Ascending aorta (tissue), 2 donors: Measurements from ENCODE around the gene LYRM2. TPM values are rescaled to one million over a fixed set of nuclear protein-coding genes. Genes with fewer than 3 reads are reported as not detected.

Experiments used
- DNase-seq, 2 donors: peaks; one replicate each; pipeline ENCODE4 v3.0.0-alpha.2; 2019; ENCODE audit warnings: low spot score in 2 of 2
- H3K27ac ChIP-seq, 2 donors: fragments of 200-600 bp; sonication (generic); one replicate each; pipeline ENCODE4 v1.5.1; 2016 to 2017; ENCODE audit warnings: mild to moderate bottlenecking in 1 of 2
- H3K27me3 ChIP-seq: fragments of 200-600 bp; sonication (generic); one replicate; pipeline ENCODE4 v1.5.1; 2017
- H3K36me3 ChIP-seq, 2 donors: fragments of 200-600 bp; sonication (generic); one replicate each; pipeline ENCODE4 v1.5.1; 2016
- H3K4me1 ChIP-seq, 2 donors: fragments of 200-600 bp; sonication (generic); one replicate each; pipeline ENCODE4 v1.5.1; 2016 to 2017; ENCODE audit warnings: mild to moderate bottlenecking in 1 of 2
- H3K4me3 ChIP-seq, 2 donors: fragments of 200-600 bp; sonication (generic); one replicate each; pipeline ENCODE4 v1.5.1; 2016 to 2017; ENCODE audit warnings: mild to moderate bottlenecking in 1 of 2
- H3K9me3 ChIP-seq, 2 donors: fragments of 200-600 bp; sonication (generic); one replicate each; pipeline ENCODE4 v1.5.1; 2016
- intact Hi-C: fragments of 100-400 bp; cut with DNase I; formaldehyde crosslinking; loops from one replicate; pipeline ENCODE4 v1.15.1; 2023
- total RNA-seq: library from RNA; depleted of rRNA; stranded (reverse); fragments of >200 nt; gene quantifications from one replicate; pipeline ENCODE4 v1.1.0, GENCODE V29; 2016
- TF ChIP-seq, protein P1 (sequence below), 3 experiments: fragments of 200-600 bp in 2 of 3; fragments of 450-650 bp in 1 of 3; sonication (generic) in 2 of 3; IDR thresholded peaks; one replicate each; pipeline ENCODE4 v1.5.1; 2016 to 2019; ENCODE audit warnings: antibody characterized with exemption in 3 of 3, mild to moderate bottlenecking in 1 of 3, moderate library complexity in 1 of 3

LYRM2 gene
- total RNA-seq, 1 donor from 2014 or later = 5.6 TPM

DNA sequence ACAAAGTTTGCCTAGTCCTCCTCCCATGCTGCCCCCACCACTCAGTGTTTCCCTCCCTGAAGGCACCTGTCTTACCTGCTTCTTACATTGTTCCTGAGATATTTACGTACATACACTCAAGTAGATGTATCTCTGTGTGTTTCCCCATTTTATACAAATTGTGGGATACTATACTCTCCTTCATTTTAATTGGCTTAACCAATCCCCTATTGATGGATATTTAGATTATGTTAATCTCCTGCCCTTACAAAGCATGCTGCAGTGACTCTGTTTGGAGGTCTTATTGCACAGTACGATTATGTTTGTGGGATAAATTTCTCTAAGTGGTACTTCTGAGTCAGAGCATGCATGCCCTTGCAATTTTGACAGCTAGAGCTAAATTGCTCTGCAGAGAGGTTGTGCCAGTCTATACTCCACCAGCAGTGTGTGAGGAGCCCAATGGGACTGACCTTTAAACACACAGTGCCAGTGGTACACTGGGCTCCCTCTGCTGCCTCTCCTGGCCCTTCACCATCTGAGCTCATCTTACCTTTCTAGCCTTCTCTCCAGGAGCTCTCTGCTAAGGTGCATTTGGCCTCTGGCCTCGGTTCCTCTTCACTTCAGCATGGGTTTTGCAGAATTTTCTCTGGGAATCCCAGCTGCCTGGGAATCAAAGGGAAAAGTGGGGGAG is 57.4 kb downstream of the LYRM2 start:
- H3K27ac ChIP-seq = no peak overlapping the region
- H3K9me3 ChIP-seq = no peaks in the 10 kb centered on the region
- no peak overlapping the region for H3K4me3 ChIP-seq
- H3K4me1 ChIP-seq = peaks cover 0 to 11% of the 10 kb centered on the region in 2 donors
- H3K36me3 ChIP-seq = no peaks in the 10 kb centered on the region
- H3K27me3 ChIP-seq = no peaks in the 10 kb centered on the region
- intact Hi-C loops = no loop called here
- TF ChIP-seq, protein P1, sequence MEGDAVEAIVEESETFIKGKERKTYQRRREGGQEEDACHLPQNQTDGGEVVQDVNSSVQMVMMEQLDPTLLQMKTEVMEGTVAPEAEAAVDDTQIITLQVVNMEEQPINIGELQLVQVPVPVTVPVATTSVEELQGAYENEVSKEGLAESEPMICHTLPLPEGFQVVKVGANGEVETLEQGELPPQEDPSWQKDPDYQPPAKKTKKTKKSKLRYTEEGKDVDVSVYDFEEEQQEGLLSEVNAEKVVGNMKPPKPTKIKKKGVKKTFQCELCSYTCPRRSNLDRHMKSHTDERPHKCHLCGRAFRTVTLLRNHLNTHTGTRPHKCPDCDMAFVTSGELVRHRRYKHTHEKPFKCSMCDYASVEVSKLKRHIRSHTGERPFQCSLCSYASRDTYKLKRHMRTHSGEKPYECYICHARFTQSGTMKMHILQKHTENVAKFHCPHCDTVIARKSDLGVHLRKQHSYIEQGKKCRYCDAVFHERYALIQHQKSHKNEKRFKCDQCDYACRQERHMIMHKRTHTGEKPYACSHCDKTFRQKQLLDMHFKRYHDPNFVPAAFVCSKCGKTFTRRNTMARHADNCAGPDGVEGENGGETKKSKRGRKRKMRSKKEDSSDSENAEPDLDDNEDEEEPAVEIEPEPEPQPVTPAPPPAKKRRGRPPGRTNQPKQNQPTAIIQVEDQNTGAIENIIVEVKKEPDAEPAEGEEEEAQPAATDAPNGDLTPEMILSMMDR (IDR thresholded peaks at IDR 0.05) = no peak
- DNase-seq = no peak

DNA sequence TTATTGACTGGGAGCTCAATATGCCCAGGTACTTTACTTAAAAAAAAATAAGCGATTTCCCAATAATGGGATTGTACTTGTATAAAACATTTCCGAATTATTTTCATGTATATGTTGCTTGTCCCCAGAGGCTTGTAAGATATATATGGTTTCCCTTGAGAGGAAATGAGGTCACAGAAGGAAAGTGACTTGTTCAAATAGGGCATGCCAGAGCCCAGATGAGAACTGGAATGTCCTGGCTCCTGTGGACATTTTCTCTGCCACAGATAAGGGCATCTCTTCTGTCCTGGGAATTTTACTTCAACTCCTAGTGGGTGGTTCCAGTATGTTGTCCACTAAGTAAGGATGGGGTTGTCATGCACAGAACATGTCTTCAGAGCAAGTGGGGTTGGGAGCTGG is 63.0 kb downstream of the LYRM2 start:
- no peak for DNase-seq
- H3K9me3 ChIP-seq = no peaks in the 10 kb centered on the region
- peaks cover 0 to 4% of the 10 kb centered on the region in 2 donors for H3K4me1 ChIP-seq
- no peak overlapping the region for H3K4me3 ChIP-seq
- no peak overlapping the region for H3K27ac ChIP-seq
- intact Hi-C loops = no loop called here
- H3K36me3 ChIP-seq = no peaks in the 10 kb centered on the region
- TF ChIP-seq, protein P1 (IDR thresholded peaks at IDR 0.05) = no peak
- H3K27me3 ChIP-seq = no peaks in the 10 kb centered on the region

DNA sequence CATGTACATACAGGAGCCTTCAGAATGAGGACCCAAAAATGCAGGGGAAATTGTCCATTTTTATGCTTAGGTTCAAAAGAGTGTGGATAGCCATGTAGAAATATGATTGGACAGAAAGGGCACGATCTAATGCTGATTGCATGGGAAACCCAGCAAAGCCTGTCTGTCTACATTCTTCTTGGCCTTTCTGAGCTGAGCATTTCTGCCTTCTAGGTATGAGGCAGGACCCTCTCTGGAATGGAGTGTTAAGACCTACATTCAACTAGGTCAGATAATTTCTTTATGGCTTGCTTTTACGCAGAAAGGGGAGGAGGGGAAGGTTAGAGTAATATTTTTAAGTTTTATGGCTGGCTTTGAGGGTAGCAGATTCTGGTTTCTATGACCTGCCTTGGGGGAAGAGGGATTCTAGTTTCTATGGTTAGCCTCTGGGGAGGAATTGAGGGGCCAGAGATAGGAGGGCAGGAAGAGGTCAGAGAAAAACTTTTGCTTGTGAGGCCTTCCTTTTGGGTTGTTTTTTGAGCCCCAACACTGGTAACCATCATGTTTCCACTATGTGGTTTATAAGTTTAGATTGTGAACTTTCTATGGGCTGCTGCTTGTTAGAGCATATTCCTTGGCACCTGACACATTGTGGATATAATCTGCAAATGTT is 63.5 kb downstream of the LYRM2 start:
- no peak overlapping the region for H3K27ac ChIP-seq
- H3K4me3 ChIP-seq = no peak overlapping the region
- H3K36me3 ChIP-seq = no peaks in the 10 kb centered on the region
- H3K9me3 ChIP-seq = no peaks in the 10 kb centered on the region
- no peak for DNase-seq
- TF ChIP-seq, protein P1 (IDR thresholded peaks at IDR 0.05) = no peak
- intact Hi-C loops = no loop called here
- no peaks in the 10 kb centered on the region for H3K27me3 ChIP-seq
- peaks cover 0 to 4% of the 10 kb centered on the region in 2 donors for H3K4me1 ChIP-seq

DNA sequence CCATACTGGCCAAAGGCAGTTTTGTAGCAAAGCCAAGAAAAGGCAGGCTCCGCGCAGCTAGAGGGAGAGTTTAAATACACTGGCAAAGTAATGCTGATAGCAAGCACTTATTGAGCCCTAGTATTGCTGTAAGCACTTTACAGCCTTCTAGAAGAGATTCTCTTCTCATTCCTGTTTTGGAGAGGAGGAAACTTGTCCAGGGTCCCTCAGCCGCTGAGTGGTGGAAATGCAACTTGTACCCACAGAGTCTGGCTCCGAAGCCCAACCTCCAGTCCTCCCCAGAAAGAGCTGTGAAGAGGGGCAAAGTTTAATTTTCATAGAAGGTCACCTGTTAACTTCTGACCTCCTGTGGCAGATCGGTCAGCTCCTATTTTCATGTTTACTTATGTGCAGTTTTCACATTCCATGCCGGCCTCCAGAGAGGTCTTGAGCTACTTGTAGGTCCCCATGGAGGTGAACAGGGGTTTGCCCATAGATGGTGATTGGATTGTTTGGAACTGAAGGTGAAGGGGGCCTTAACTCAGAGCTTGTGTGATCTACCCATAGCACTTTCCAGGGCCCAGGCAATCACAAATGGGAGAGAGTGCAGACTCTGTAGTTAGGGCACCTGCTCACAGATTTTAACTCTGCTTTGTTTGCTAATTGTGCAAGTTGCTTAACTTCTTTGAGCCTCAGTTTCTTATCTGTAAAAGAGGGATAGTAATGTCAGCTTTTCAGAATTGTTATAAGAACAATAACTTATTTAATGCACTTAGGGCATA is 70.7 kb downstream of the LYRM2 start:
- intact Hi-C loops = no loop called here
- TF ChIP-seq, protein P1 (IDR thresholded peaks at IDR 0.05) = no peak
- Histone ChIP-seq H3K36me3 (no peaks in the 10 kb centered on the region), H3K27ac (peak overlapping the region; percentile 77 to 79), H3K9me3 (no peaks in the 10 kb centered on the region), H3K4me3 (peak overlapping the region in 1 of 2 donors; percentile 2), H3K27me3 (no peaks in the 10 kb centered on the region), H3K4me1 (peaks cover 15 to 36% of the 10 kb centered on the region in 2 donors)
- DNase-seq = no peak

DNA sequence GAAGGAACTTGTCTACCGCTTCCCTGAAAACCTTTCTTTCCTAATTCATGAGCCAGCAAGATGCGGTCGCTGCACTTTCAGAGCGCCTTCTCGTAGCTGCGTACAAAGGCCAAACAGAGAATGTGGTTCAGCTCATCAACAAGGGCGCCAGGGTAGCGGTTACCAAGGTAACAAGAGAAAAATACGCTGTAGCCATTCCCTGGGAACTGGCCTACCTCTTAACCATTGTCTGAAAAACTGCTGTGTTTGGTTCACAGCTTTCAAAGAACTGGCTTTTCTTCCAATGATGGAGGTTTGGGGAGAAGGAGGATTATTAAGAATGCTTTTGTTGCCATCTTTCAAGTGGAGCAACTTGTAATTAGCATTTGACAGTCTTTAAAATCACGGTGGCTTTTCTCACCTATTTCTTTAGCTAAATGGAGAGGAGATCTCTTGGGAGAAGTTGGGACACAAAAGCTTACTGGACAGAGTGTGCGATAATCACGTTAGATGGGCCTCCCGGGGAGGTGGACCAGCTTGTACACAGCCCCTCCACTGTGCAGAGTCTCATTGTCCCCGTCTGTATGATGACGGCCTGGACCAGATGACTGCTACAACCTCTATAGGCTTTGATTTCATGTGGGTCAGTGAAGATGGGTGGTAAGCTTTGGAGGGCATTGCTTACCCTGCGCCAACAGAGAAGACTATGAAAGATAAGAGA is 71.5 kb downstream of the LYRM2 start:
- DNase-seq = no peak
- no peaks in the 10 kb centered on the region for H3K27me3 ChIP-seq
- no peaks in the 10 kb centered on the region for H3K9me3 ChIP-seq
- H3K4me3 ChIP-seq = peak overlapping the region in 1 of 2 donors; percentile 2
- peaks cover 15 to 36% of the 10 kb centered on the region in 2 donors for H3K4me1 ChIP-seq
- H3K27ac ChIP-seq = peak overlapping the region; percentile 77 to 79
- H3K36me3 ChIP-seq = no peaks in the 10 kb centered on the region
- TF ChIP-seq, protein P1 (IDR thresholded peaks at IDR 0.05) = no peak
- intact Hi-C loops = no loop called here
